Measurements from ENCODE around the gene TMEM47.
A peak's percentile ranks its signal among the peaks of the same experiment; 100 is the strongest.

Gene TMEM47

DNA sequence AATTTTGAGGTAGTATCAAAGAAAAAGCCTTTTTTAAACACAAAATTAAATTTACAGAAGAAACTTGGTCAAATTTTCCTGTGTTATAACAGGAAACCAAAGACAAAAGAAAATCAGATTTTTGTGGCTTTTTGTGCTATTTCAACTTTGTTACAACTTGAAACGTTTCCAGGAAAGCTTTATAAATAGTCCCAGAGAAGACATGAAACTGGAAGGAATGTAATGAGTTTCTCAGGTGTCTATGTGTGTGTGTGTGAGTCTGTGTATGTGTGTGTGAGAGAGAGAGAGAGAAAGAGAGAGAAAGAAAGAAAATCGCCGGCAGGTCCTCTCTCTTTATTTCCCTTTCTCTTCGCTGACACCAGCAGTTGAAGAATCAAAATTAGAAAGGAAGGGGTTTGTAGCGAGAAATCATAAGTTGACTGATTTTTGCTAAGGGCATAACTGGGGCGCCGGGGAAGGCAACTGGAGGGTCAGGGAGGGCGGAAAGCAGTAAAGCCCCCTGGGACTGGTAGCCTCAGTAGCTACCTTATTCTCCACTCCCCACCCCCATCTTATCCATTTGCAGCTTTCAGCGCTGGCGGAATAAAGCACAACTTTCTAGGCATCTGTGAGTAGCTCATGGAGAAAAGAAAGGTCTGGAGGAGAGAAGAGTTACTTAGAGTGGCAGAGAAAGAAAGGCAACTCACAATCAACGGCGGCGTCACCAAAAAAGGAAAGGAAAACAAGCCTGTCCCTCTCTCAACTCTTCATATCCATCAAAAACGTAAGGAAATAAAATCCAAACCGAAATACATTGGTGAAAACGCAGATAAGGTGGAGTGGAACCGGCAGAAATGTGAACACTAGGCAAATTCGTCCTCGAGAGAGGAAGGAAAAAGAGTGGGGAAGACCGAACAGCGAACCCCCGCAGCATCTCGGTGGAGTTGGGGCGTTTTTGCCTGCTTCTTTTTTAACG is 1.3 kb downstream of the TMEM47 start:
- TF ChIP-seq, protein P1, sequence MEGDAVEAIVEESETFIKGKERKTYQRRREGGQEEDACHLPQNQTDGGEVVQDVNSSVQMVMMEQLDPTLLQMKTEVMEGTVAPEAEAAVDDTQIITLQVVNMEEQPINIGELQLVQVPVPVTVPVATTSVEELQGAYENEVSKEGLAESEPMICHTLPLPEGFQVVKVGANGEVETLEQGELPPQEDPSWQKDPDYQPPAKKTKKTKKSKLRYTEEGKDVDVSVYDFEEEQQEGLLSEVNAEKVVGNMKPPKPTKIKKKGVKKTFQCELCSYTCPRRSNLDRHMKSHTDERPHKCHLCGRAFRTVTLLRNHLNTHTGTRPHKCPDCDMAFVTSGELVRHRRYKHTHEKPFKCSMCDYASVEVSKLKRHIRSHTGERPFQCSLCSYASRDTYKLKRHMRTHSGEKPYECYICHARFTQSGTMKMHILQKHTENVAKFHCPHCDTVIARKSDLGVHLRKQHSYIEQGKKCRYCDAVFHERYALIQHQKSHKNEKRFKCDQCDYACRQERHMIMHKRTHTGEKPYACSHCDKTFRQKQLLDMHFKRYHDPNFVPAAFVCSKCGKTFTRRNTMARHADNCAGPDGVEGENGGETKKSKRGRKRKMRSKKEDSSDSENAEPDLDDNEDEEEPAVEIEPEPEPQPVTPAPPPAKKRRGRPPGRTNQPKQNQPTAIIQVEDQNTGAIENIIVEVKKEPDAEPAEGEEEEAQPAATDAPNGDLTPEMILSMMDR (conservative IDR thresholded peaks at IDR 0.05; ENCODE audit: control insufficient read depth, insufficient read depth, low read depth, low read length): no peak
- H3K4me3 ChIP-seq (ENCODE audit: control insufficient read depth, low read depth, low read length): peak overlapping the region; percentile 67
- DNase-seq (ENCODE audit: low read depth): no peak

- peak overlapping the region; percentile 67 for H3K4me3 ChIP-seq (ENCODE audit: control insufficient read depth, low read depth, low read length)
- no peak for DNase-seq (ENCODE audit: low read depth)
- TF ChIP-seq, protein P1 (conservative IDR thresholded peaks at IDR 0.05; ENCODE audit: control insufficient read depth, insufficient read depth, low read depth, low read length): no peak
Measured at GRCh38 chrX:34654696-34655490, 2.2 kb downstream of the TMEM47 start.

GRCh38 chrX:34653811-34654210 is 3.3 kb downstream of the TMEM47 start:
- no peak for DNase-seq (ENCODE audit: low read depth)

GRCh38 chrX:34642849-34643248 is 14.2 kb downstream of the TMEM47 start:
- H3K4me3 ChIP-seq (ENCODE audit: control insufficient read depth, low read depth, low read length): no peak overlapping the region
- TF ChIP-seq, protein P1 (conservative IDR thresholded peaks at IDR 0.05; ENCODE audit: control insufficient read depth, insufficient read depth, low read depth, low read length): no peak
- no peak for DNase-seq (ENCODE audit: low read depth)

More at GRCh38 chrX:34653811-34654210, 3.3 kb downstream of the TMEM47 start:
- TF ChIP-seq, protein P1 (conservative IDR thresholded peaks at IDR 0.05; ENCODE audit: control insufficient read depth, insufficient read depth, low read depth, low read length): no peak
- H3K4me3 ChIP-seq (ENCODE audit: control insufficient read depth, low read depth, low read length): peak overlapping the region; percentile 67

GRCh38 chrX:34638116-34638515 is 19.0 kb downstream of the TMEM47 start:
- peak; percentile 64 for DNase-seq (ENCODE audit: low read depth)
- TF ChIP-seq, protein P1 (conservative IDR thresholded peaks at IDR 0.05; ENCODE audit: control insufficient read depth, insufficient read depth, low read depth, low read length): peak; percentile 46
- H3K4me3 ChIP-seq (ENCODE audit: control insufficient read depth, low read depth, low read length): no peak overlapping the region

DNA sequence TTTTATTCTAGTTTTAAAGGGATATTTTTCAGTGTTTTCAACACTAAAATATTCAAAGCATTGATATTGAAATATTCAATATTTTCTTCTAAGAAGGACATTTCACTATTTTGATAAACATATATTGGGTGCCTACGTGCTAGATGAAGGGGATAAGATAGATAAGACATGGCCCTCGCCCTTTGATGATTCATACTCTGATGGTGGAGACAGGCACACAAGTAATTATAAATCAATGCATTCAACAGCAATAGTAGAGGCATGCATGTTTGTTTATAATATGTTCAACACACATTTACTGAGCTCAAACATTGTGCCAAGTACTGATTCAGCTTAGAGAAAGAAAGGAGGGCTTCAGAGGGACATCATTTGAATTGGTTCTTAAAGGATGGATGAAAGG is 22.7 kb downstream of the TMEM47 start:
- H3K4me3 ChIP-seq (ENCODE audit: control insufficient read depth, low read depth, low read length): no peak overlapping the region
- TF ChIP-seq, protein P1 (conservative IDR thresholded peaks at IDR 0.05; ENCODE audit: control insufficient read depth, insufficient read depth, low read depth, low read length): no peak
- DNase-seq (ENCODE audit: low read depth): no peak

All from fibroblast of mammary gland (primary cell).